Smooth muscle cell (in vitro differentiated cells): Measurements from ENCODE around the gene PARM1. TPM values are rescaled to one million over a fixed set of nuclear protein-coding genes. Genes with fewer than 3 reads are reported as not detected.

Source experiments
- DNase-seq: peaks from one replicate; lab custom pipeline; 2025; ENCODE audit not compliant: unreplicated experiment; lab: John Stamatoyannopoulos, UW
- H2AFZ ChIP-seq: fragments of 200-600 bp; sonication (generic); 2 replicates; pipeline ENCODE4 v1.6.0; 2016; ENCODE audit warnings: antibody characterized with exemption, low read depth, mild to moderate bottlenecking
- H3F3A ChIP-seq: fragments of 200-600 bp; sonication (generic); 2 replicates; pipeline ENCODE4 v1.6.0; 2017; ENCODE audit warnings: antibody characterized with exemption, low read depth
- H3K27ac ChIP-seq: fragments of 200-600 bp; sonication (generic); 2 replicates; pipeline ENCODE4 v1.5.1; 2016; ENCODE audit warnings: low read depth, mild to moderate bottlenecking
- H3K27me3 ChIP-seq: fragments of 200-600 bp; sonication (generic); 2 replicates; pipeline ENCODE4 v1.6.1; 2016; ENCODE audit warnings: low read depth, mild to moderate bottlenecking
- H3K36me3 ChIP-seq: fragments of 200-600 bp; sonication (generic); 2 replicates; pipeline ENCODE4 v1.5.1; 2016; ENCODE audit warnings: low read depth
- H3K4me1 ChIP-seq: fragments of 200-600 bp; sonication (generic); 2 replicates; pipeline ENCODE4 v1.5.1; 2016; ENCODE audit warnings: low read depth
- H3K4me2 ChIP-seq: fragments of 200-600 bp; sonication (generic); 2 replicates; pipeline ENCODE4 v1.6.0; 2016; ENCODE audit warnings: mild to moderate bottlenecking
- H3K4me3 ChIP-seq: fragments of 200-600 bp; sonication (generic); 2 replicates; pipeline ENCODE4 v1.5.1; 2016; ENCODE audit warnings: mild to moderate bottlenecking
- H3K79me2 ChIP-seq: fragments of 200-600 bp; sonication (generic); 2 replicates; pipeline ENCODE4 v1.6.0; 2016; ENCODE audit warnings: low read depth, mild to moderate bottlenecking
- H3K9ac ChIP-seq: fragments of 200-600 bp; sonication (generic); 2 replicates; pipeline ENCODE4 v1.6.0; 2016; ENCODE audit warnings: low read depth
- H3K9me3 ChIP-seq: fragments of 200-600 bp; sonication (generic); replicated peaks from 2 replicates; pipeline ENCODE4 v1.5.1; 2016; ENCODE audit warnings: low read depth
- H4K20me1 ChIP-seq: fragments of 200-600 bp; sonication (generic); 2 replicates; pipeline ENCODE4 v1.6.0; 2016; ENCODE audit warnings: low read depth
- WGBS: methylation state at CpG from one replicate; pipeline ENCODE4 v1.1.7; 2016; ENCODE audit warnings: low lambda C conversion rate; 5-methylcytosine and 5-hydroxymethylcytosine counted together
- polyA plus RNA-seq: library from polyadenylated mRNA; unstranded; fragments of >200 nt; fragmentation: Nextera tagmentation; extraction: Ambion mirVana; gene quantifications from 2 replicates; pipeline ENCODE4 v1.2.1, GENCODE V29; 2016
- total RNA-seq: library from RNA; depleted of rRNA; stranded (reverse); fragments of >200 nt; gene quantifications from 2 replicates; pipeline ENCODE4 v1.2.3, GENCODE V29; 2014
- TF ChIP-seq, protein P1 (sequence below): fragments of 200-600 bp; sonication (generic); IDR thresholded peaks from 2 replicates; pipeline ENCODE4 v1.5.1; 2017; ENCODE audit warnings: borderline replicate concordance, mild to moderate bottlenecking, antibody characterized with exemption; ENCODE audit not compliant: insufficient read depth, poor library complexity, severe bottlenecking

PARM1 gene
- total and polyA plus RNA-seq, 2 experiments from 2014 or later: 38.5 to 46.4 TPM

DNA sequence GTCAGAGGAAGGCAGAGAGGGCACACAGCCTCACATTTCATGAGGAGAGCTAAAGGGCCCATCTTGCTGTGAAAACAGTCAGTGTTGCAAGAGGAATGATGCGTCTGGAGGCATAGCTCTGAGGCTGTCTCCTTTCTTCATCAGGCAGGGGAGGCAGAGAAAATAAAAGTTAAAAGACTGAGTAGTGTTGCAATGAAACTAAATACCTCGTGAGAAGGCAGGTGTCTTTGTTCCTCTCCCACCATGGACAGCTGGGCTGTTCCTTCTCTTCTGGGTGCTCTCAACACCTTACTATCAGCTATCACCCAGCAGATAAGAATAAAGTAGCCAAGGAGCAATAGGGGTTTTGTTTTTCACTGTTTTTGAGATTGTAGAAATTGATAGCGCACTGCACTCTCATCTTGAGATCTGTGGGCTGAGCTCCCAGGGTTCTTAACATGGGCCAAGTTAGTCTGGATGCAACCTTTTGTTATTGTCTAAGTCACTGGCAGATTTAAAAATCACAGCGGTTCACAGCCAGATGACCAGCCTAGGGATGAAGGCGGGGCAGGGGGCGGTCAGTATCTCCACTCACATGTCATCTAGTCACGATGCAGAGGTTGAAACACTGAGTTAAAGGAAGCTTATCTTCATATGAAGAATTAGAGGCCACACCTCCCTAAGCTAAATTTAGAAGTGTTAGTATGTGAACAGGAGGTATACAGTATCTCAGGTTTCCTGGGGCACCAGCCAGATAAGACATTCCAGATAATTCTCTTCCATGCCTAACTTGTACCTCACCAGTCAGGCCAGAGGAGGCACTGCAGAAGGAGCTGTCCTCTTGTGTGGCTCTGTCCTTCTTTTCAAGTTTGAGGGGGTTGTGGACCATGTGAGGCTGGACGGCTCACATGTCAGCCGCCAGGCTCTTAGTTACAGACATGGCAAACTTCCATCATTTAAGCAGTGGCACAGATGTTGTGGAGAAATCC is 36.9 kb downstream of the PARM1 start:
- 85% methylated on average over 9 of the region's 9 CpGs for WGBS
- no peak for DNase-seq
- H3K9ac ChIP-seq: no peak overlapping the region
- H3K4me3 ChIP-seq: no peak overlapping the region
- no peaks in the 10 kb centered on the region for H3K36me3 ChIP-seq
- no peaks in the 10 kb centered on the region for H3K9me3 ChIP-seq
- H3K4me1 ChIP-seq: no peaks in the 10 kb centered on the region
- H3K4me2 ChIP-seq: no peak overlapping the region
- H3K79me2 ChIP-seq: no peaks in the 10 kb centered on the region
- TF ChIP-seq, protein P1, sequence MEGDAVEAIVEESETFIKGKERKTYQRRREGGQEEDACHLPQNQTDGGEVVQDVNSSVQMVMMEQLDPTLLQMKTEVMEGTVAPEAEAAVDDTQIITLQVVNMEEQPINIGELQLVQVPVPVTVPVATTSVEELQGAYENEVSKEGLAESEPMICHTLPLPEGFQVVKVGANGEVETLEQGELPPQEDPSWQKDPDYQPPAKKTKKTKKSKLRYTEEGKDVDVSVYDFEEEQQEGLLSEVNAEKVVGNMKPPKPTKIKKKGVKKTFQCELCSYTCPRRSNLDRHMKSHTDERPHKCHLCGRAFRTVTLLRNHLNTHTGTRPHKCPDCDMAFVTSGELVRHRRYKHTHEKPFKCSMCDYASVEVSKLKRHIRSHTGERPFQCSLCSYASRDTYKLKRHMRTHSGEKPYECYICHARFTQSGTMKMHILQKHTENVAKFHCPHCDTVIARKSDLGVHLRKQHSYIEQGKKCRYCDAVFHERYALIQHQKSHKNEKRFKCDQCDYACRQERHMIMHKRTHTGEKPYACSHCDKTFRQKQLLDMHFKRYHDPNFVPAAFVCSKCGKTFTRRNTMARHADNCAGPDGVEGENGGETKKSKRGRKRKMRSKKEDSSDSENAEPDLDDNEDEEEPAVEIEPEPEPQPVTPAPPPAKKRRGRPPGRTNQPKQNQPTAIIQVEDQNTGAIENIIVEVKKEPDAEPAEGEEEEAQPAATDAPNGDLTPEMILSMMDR: peak; percentile 17
- H3F3A ChIP-seq: no peaks in the 10 kb centered on the region
- H2AFZ ChIP-seq: no peak overlapping the region
- H3K27me3 ChIP-seq: no peaks in the 10 kb centered on the region
- no peaks in the 10 kb centered on the region for H4K20me1 ChIP-seq
- no peak overlapping the region for H3K27ac ChIP-seq

DNA sequence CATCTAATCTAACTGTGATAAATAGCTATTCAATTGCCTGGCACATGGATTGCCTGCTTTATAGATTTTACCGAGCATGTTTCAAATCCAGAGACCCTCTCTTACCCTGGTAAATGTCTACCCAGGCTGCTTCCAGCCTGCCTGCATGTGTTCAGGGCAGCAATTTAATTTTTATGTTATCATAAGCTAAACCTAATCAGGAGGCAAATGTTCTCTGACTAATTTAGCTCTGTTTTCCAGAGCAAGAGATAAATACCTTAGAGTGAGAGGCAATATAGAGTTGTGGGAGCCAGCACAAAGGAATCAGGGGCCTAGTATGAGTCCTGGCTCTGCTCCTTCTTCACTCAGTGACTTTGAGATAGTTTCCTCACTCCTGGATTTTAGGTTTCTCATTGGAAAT is 37.7 kb downstream of the PARM1 start:
- WGBS: 68% methylated on average over 1 of the region's 1 CpG
- Histone ChIP-seq H3K27me3 (no peaks in the 10 kb centered on the region), H3K9me3 (no peaks in the 10 kb centered on the region), H3K4me2 (no peak overlapping the region), H3K27ac (no peak overlapping the region), H3F3A (no peaks in the 10 kb centered on the region), H3K4me1 (no peaks in the 10 kb centered on the region), H3K4me3 (no peak overlapping the region), H3K79me2 (no peaks in the 10 kb centered on the region), H3K9ac (no peak overlapping the region), H4K20me1 (no peaks in the 10 kb centered on the region), H2AFZ (no peak overlapping the region), H3K36me3 (no peaks in the 10 kb centered on the region)
- DNase-seq: no peak
- TF ChIP-seq, protein P1: no peak

DNA sequence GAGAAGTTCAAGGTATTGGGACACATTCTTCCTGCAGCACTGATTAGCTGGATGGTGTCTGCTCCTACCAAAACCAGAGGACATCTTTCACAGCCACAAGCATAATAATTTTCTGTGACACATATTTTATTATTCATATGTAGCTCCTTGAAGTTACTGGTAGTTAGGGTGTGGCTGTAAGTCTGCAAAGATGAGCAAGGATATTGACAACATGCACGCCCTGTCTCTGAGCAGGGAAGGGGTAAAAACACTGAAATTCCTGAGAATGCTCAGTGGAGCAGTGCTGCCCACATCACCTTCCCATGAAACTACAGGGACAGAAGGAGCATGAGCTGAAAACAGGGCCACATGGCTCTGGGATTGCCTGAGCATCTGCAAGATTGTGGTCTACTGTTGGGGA is 38.9 kb downstream of the PARM1 start:
- 90% methylated on average over 1 of the region's 1 CpG for WGBS
- Histone ChIP-seq H3K79me2 (no peaks in the 10 kb centered on the region), H3K4me1 (no peaks in the 10 kb centered on the region), H3K36me3 (no peaks in the 10 kb centered on the region), H3K9ac (no peak overlapping the region), H3K4me3 (no peak overlapping the region), H3K27me3 (no peaks in the 10 kb centered on the region), H2AFZ (no peak overlapping the region), H3K4me2 (no peak overlapping the region), H3F3A (no peaks in the 10 kb centered on the region), H3K27ac (no peak overlapping the region), H3K9me3 (no peaks in the 10 kb centered on the region), H4K20me1 (no peaks in the 10 kb centered on the region)
- no peak for DNase-seq
- TF ChIP-seq, protein P1: no peak
